Rectal smooth muscle tissue (tissue), 1 donor: ENCODE measurements around the gene NID2.

ENCODE experiments used
- H3K27ac ChIP-seq: one replicate; pipeline ENCODE4 v1.7.0; 2013; ENCODE audit warnings: low read depth, low read length, inconsistent platforms
- H3K27me3 ChIP-seq: one replicate; pipeline ENCODE4 v1.7.0; 2013; ENCODE audit warnings: low read length; ENCODE audit not compliant: control insufficient read depth, insufficient read depth
- H3K36me3 ChIP-seq: one replicate; pipeline ENCODE4 v1.7.0; 2013; ENCODE audit warnings: low read length; ENCODE audit not compliant: control insufficient read depth, insufficient read depth
- H3K4me1 ChIP-seq: one replicate; pipeline ENCODE4 v1.7.0; 2013; ENCODE audit warnings: low read length; ENCODE audit not compliant: control insufficient read depth, insufficient read depth
- H3K4me3 ChIP-seq: one replicate; pipeline ENCODE4 v1.7.0; 2013; ENCODE audit warnings: low read length
- H3K9ac ChIP-seq: one replicate; pipeline ENCODE4 v1.7.0; 2013; ENCODE audit warnings: low read length

NID2 gene, protein sequence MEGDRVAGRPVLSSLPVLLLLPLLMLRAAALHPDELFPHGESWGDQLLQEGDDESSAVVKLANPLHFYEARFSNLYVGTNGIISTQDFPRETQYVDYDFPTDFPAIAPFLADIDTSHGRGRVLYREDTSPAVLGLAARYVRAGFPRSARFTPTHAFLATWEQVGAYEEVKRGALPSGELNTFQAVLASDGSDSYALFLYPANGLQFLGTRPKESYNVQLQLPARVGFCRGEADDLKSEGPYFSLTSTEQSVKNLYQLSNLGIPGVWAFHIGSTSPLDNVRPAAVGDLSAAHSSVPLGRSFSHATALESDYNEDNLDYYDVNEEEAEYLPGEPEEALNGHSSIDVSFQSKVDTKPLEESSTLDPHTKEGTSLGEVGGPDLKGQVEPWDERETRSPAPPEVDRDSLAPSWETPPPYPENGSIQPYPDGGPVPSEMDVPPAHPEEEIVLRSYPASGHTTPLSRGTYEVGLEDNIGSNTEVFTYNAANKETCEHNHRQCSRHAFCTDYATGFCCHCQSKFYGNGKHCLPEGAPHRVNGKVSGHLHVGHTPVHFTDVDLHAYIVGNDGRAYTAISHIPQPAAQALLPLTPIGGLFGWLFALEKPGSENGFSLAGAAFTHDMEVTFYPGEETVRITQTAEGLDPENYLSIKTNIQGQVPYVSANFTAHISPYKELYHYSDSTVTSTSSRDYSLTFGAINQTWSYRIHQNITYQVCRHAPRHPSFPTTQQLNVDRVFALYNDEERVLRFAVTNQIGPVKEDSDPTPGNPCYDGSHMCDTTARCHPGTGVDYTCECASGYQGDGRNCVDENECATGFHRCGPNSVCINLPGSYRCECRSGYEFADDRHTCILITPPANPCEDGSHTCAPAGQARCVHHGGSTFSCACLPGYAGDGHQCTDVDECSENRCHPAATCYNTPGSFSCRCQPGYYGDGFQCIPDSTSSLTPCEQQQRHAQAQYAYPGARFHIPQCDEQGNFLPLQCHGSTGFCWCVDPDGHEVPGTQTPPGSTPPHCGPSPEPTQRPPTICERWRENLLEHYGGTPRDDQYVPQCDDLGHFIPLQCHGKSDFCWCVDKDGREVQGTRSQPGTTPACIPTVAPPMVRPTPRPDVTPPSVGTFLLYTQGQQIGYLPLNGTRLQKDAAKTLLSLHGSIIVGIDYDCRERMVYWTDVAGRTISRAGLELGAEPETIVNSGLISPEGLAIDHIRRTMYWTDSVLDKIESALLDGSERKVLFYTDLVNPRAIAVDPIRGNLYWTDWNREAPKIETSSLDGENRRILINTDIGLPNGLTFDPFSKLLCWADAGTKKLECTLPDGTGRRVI (N-terminal part only)

GRCh38 chr14:52068615-52069306, at the start of gene NID2:
TSS of gene NID2 (minus strand) at chr14:52069059. CDS start at chr14:52068994, 65 bp downstream.
- Histone ChIP-seq H3K27me3 (peaks cover 3% of the 10 kb centered on the region), H3K4me3 (peak within 1 kb of the TSS; percentile 91), H3K36me3 (no peaks in the 10 kb centered on the region), H3K27ac (peak within 1 kb of the TSS; percentile 94), H3K4me1 (peaks cover 2% of the 10 kb centered on the region), H3K9ac (peak within 1 kb of the TSS; percentile 45)

DNA sequence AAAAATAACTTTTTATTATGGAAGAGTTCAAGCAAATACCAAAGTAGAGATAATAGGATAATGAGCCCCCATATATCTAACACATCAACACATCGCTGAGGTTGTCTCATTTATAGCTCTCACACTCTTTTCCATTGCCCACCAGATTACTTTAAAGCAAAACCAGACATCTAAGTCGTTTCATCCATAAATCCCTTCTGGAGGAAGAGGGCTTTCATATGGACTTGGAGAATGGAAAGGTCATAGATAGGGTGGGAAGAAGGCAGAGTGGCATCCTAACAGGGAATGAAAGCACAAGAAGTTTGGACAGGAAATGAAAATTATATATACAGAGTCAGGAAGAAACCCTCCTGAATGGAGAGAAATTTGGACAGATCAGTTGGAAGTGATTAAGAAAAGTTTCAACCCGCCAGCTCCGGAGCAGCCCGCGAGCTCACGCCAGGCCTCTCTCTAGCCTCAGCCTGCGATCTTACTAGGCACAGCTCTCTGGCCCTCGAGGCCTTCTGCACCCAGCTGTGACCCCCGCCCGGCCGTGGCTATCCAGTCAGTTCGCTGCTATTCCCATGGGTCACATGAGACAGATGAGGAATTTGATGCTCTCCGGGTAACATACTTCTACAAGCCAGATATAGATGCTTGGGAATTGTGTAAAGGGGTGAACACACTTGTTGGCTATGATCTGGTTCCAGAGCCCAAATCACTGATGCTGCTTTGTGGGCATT, 48.4 kb upstream of the NID2 start:
- Histone ChIP-seq H3K36me3 (no peaks in the 10 kb centered on the region), H3K4me1 (no peaks in the 10 kb centered on the region), H3K27ac (peak overlapping the region; percentile 32), H3K9ac (no peak overlapping the region), H3K4me3 (no peak overlapping the region), H3K27me3 (no peaks in the 10 kb centered on the region)

- no peak overlapping the region for H3K4me3 ChIP-seq
These were observed 46.4 kb upstream of the NID2 start for GRCh38 chr14:52115286-52115685.

DNA sequence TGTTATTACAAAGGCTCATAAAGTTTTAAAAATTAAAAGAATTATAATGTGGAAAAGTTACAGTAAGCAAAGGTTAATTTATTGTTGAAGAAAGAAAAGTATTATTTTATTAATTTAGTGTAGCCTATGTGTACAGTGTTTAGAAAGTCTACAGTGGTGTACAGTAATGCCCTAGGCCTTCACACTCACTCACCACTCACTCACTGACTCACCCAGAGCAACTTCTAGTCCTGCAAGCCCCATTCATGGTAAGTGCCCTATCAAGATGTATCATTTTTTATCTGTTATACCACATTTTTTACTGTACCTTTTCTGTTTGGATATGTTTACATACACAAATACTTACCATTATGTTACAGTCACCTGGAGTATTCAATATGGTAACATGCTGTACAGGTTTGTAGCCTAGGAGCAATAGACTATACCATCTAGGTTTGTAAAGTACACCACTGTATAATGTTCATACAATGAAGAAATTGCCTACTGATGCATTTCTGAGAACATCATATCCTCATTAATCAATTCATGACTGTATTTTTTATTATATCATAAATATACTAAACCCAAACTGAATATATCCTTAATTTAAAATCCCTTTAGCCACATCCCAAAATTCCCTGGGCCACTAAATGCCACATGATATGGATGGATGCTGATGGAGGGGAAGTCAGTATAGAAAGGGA, 43.6 kb upstream of the NID2 start:
- H3K27ac ChIP-seq = no peak overlapping the region
- H3K4me3 ChIP-seq = no peak overlapping the region
- no peaks in the 10 kb centered on the region for H3K27me3 ChIP-seq

More at GRCh38 chr14:52115286-52115685, 46.4 kb upstream of the NID2 start:
- Histone ChIP-seq H3K4me1 (no peaks in the 10 kb centered on the region), H3K36me3 (no peaks in the 10 kb centered on the region), H3K27ac (no peak overlapping the region), H3K9ac (no peak overlapping the region), H3K27me3 (no peaks in the 10 kb centered on the region)

GRCh38 chr14:52111583-52111982, 42.7 kb upstream of the NID2 start:
- Histone ChIP-seq H3K27me3 (no peaks in the 10 kb centered on the region), H3K4me3 (no peak overlapping the region), H3K27ac (no peak overlapping the region), H3K36me3 (no peaks in the 10 kb centered on the region), H3K4me1 (peaks cover 4% of the 10 kb centered on the region), H3K9ac (no peak overlapping the region)

More for the DNA sequence above, 43.6 kb upstream of the NID2 start:
- Histone ChIP-seq H3K36me3 (no peaks in the 10 kb centered on the region), H3K4me1 (peaks cover under 1% of the 10 kb centered on the region), H3K9ac (no peak overlapping the region)

- Histone ChIP-seq H3K9ac (no peak overlapping the region), H3K36me3 (no peaks in the 10 kb centered on the region), H3K27me3 (no peaks in the 10 kb centered on the region), H3K4me1 (peaks cover 4% of the 10 kb centered on the region), H3K27ac (no peak overlapping the region), H3K4me3 (no peak overlapping the region)
These were observed 41.7 kb upstream of the NID2 start for GRCh38 chr14:52110441-52111086.

DNA sequence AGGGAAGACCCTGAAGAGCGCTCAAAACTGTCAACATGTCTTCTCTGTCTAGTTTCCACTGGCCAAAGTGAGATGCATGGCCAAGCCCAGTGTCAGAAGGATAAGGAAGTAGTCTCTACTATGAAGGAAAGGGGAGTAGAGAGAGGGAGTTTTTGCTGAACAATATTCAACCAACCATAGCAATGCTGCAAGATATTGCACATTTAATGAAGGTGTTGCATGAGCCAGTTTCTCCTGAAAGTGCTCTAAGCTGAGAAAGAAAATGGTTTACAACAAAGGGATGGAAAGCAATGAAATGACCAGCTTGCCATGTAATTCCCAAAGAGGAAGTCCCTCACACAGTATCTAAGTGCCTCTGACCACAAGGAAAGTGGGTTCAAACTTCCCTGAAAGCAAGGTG, 40.0 kb upstream of the NID2 start:
- no peaks in the 10 kb centered on the region for H3K36me3 ChIP-seq

DNA sequence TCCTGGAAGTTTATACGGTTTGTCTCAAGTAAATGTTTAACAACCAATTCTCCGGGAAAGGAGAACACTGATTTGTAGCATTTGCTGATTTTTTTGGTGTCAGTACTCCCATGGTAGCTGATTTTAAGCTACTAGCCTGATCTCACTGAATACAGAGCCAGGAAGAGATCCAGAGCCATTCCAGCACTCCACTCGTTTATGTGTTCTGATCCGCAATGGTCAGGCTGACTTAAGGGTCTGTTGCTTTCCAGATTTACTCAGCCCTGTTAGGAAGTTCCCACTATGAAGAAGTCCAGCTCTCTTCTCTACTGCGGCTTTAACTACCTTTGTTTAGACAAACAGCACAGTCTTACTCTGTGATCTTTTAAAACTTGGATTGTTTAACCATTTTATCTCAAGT, 38.0 kb upstream of the NID2 start:
- H3K27me3 ChIP-seq = no peaks in the 10 kb centered on the region
- no peaks in the 10 kb centered on the region for H3K36me3 ChIP-seq
- no peak overlapping the region for H3K9ac ChIP-seq
- H3K4me1 ChIP-seq = peaks cover 4% of the 10 kb centered on the region
- H3K4me3 ChIP-seq = no peak overlapping the region
- peak overlapping the region; percentile 48 for H3K27ac ChIP-seq

More for the DNA sequence above, 40.0 kb upstream of the NID2 start:
- no peak overlapping the region for H3K27ac ChIP-seq
- no peak overlapping the region for H3K4me3 ChIP-seq
- no peak overlapping the region for H3K9ac ChIP-seq
- H3K4me1 ChIP-seq = peaks cover 4% of the 10 kb centered on the region
- no peaks in the 10 kb centered on the region for H3K27me3 ChIP-seq

GRCh38 chr14:52103416-52103815, 34.6 kb upstream of the NID2 start:
- no peak overlapping the region for H3K27ac ChIP-seq
- H3K9ac ChIP-seq = no peak overlapping the region
- H3K4me1 ChIP-seq = peaks cover 4% of the 10 kb centered on the region
- no peaks in the 10 kb centered on the region for H3K36me3 ChIP-seq
- no peaks in the 10 kb centered on the region for H3K27me3 ChIP-seq
- no peak overlapping the region for H3K4me3 ChIP-seq

DNA sequence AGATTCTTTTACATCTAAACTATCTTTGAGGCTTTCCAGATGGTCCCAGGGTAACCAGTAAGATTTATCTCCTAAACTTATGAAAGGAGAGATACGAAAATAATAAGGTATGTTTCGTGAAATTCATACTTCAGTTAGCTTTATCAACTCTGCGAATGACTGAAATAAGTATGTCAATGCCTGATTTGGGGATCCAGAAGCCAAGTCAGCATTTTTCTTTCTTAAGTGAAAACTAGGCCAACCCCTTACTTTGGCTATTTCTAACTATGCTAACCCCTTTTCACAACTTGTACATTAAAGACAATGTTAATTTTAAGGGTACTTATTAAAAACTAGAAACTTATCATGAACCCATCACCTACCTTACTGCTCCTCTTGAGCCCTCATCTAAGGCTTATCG, 26.9 kb upstream of the NID2 start:
- H3K9ac ChIP-seq = no peak overlapping the region

More for the DNA sequence above, 26.9 kb upstream of the NID2 start:
- Histone ChIP-seq H3K4me3 (no peak overlapping the region), H3K36me3 (no peaks in the 10 kb centered on the region), H3K27me3 (no peaks in the 10 kb centered on the region), H3K27ac (no peak overlapping the region), H3K4me1 (no peaks in the 10 kb centered on the region)
